NCI-H2196 treated with DMSO at 0.1 percent for 48 hours (cell line): ENCODE data around the gene TMEM167B.

Experiments
- DNase-seq: peaks from one replicate; lab custom pipeline; 2025; ENCODE audit not compliant: unreplicated experiment; lab: John Stamatoyannopoulos, UW

Gene TMEM167B

GRCh38 chr1:109080441-109081082 is 10.0 kb upstream of the TMEM167B start:
- no peak for DNase-seq

GRCh38 chr1:109083501-109083900 is 7.1 kb upstream of the TMEM167B start:
- DNase-seq, result no peak

- no peak for DNase-seq
These were observed 6.6 kb upstream of the TMEM167B start for GRCh38 chr1:109083923-109084322.

- DNase-seq, result no peak
These were observed 5.7 kb upstream of the TMEM167B start for GRCh38 chr1:109084563-109085517.

- DNase-seq, result peak; percentile 50
These were observed 1.1 kb upstream of the TMEM167B start for GRCh38 chr1:109089242-109090015.

- DNase-seq, result no peak
These were observed 694 bp downstream of the TMEM167B start for GRCh38 chr1:109091078-109091838.

GRCh38 chr1:109091839-109092193 is 1.3 kb downstream of the TMEM167B start:
- DNase-seq, result no peak

GRCh38 chr1:109094377-109094803 is 3.8 kb downstream of the TMEM167B start:
- no peak for DNase-seq

GRCh38 chr1:109094871-109095270 is 4.3 kb downstream of the TMEM167B start:
- no peak for DNase-seq

GRCh38 chr1:109095631-109096030 is 5.1 kb downstream of the TMEM167B start:
- no peak for DNase-seq

GRCh38 chr1:109096120-109096519 is 5.6 kb downstream of the TMEM167B start:
- no peak for DNase-seq

GRCh38 chr1:109099938-109100773 is 9.6 kb downstream of the TMEM167B start:
- DNase-seq, result peak; percentile 90

- DNase-seq, result no peak
These were observed 14.0 kb downstream of the TMEM167B start for GRCh38 chr1:109104364-109105151.

GRCh38 chr1:109105881-109106280 is 15.3 kb downstream of the TMEM167B start:
- DNase-seq, result no peak

- no peak for DNase-seq
These were observed 17.2 kb downstream of the TMEM167B start for GRCh38 chr1:109107785-109108184.

GRCh38 chr1:109109906-109110305 is 19.3 kb downstream of the TMEM167B start:
- DNase-seq, result no peak

- DNase-seq, result no peak
These were observed 21.0 kb downstream of the TMEM167B start for GRCh38 chr1:109111386-109112055.

GRCh38 chr1:109112056-109112651 is 21.6 kb downstream of the TMEM167B start:
- no peak for DNase-seq
